ENCODE measurements around the gene TBC1D8.

TBC1D8 gene

GRCh38 chr2:100989666-100990065, 161.5 kb downstream of the TBC1D8 start:
- no peak overlapping the region for H3K27ac Mint-ChIP-seq
- H3K36me3 Mint-ChIP-seq = no peaks in the 10 kb centered on the region
- H3K4me1 Mint-ChIP-seq (ENCODE audit: low read depth) = peaks cover 2% of the 10 kb centered on the region
- no peak overlapping the region for H3K4me3 Mint-ChIP-seq
- H3K9me3 Mint-ChIP-seq (ENCODE audit: low read depth) = no peaks in the 10 kb centered on the region
- no peaks in the 10 kb centered on the region for H3K27me3 Mint-ChIP-seq

- Mint-ChIP-seq H3K36me3 (no peaks in the 10 kb centered on the region), H3K9me3 (ENCODE audit: low read depth) (no peaks in the 10 kb centered on the region)
These were observed 162.4 kb downstream of the TBC1D8 start for GRCh38 chr2:100988630-100989417.

GRCh38 chr2:100987974-100988373, 163.2 kb downstream of the TBC1D8 start:
- Mint-ChIP-seq H3K4me1 (ENCODE audit: low read depth) (peaks cover 2% of the 10 kb centered on the region), H3K4me3 (no peak overlapping the region), H3K9me3 (ENCODE audit: low read depth) (no peaks in the 10 kb centered on the region), H3K36me3 (no peaks in the 10 kb centered on the region), H3K27me3 (no peaks in the 10 kb centered on the region), H3K27ac (no peak overlapping the region)

More at GRCh38 chr2:100988630-100989417, 162.4 kb downstream of the TBC1D8 start:
- Mint-ChIP-seq H3K4me3 (no peak overlapping the region), H3K27ac (no peak overlapping the region), H3K27me3 (no peaks in the 10 kb centered on the region), H3K4me1 (ENCODE audit: low read depth) (peaks cover 2% of the 10 kb centered on the region)

GRCh38 chr2:100987536-100987935, 163.6 kb downstream of the TBC1D8 start:
- H3K9me3 Mint-ChIP-seq (ENCODE audit: low read depth) = no peaks in the 10 kb centered on the region
- peaks cover 2% of the 10 kb centered on the region for H3K4me1 Mint-ChIP-seq (ENCODE audit: low read depth)
- H3K27ac Mint-ChIP-seq = no peak overlapping the region

GRCh38 chr2:100986157-100986556, 165.0 kb downstream of the TBC1D8 start:
- H3K9me3 Mint-ChIP-seq (ENCODE audit: low read depth) = no peaks in the 10 kb centered on the region
- no peak overlapping the region for H3K27ac Mint-ChIP-seq
- H3K4me3 Mint-ChIP-seq = no peak overlapping the region
- no peaks in the 10 kb centered on the region for H3K4me1 Mint-ChIP-seq (ENCODE audit: low read depth)
- no peaks in the 10 kb centered on the region for H3K36me3 Mint-ChIP-seq
- no peaks in the 10 kb centered on the region for H3K27me3 Mint-ChIP-seq

More at GRCh38 chr2:100987536-100987935, 163.6 kb downstream of the TBC1D8 start:
- H3K36me3 Mint-ChIP-seq = no peaks in the 10 kb centered on the region
- no peaks in the 10 kb centered on the region for H3K27me3 Mint-ChIP-seq
- no peak overlapping the region for H3K4me3 Mint-ChIP-seq

- no peaks in the 10 kb centered on the region for H3K27me3 Mint-ChIP-seq
- no peaks in the 10 kb centered on the region for H3K9me3 Mint-ChIP-seq (ENCODE audit: low read depth)
- no peaks in the 10 kb centered on the region for H3K36me3 Mint-ChIP-seq
- H3K27ac Mint-ChIP-seq = no peak overlapping the region
- no peaks in the 10 kb centered on the region for H3K4me1 Mint-ChIP-seq (ENCODE audit: low read depth)
- no peak overlapping the region for H3K4me3 Mint-ChIP-seq
These were observed 166.3 kb downstream of the TBC1D8 start for GRCh38 chr2:100984892-100985307.

GRCh38 chr2:100983684-100984310, 167.4 kb downstream of the TBC1D8 start:
- Mint-ChIP-seq H3K27ac (no peak overlapping the region), H3K4me3 (no peak overlapping the region), H3K9me3 (ENCODE audit: low read depth) (no peaks in the 10 kb centered on the region), H3K36me3 (no peaks in the 10 kb centered on the region), H3K4me1 (ENCODE audit: low read depth) (no peaks in the 10 kb centered on the region), H3K27me3 (no peaks in the 10 kb centered on the region)

GRCh38 chr2:100983201-100983600, 168.0 kb downstream of the TBC1D8 start:
- H3K4me1 Mint-ChIP-seq (ENCODE audit: low read depth) = no peaks in the 10 kb centered on the region
- no peaks in the 10 kb centered on the region for H3K36me3 Mint-ChIP-seq
- H3K27me3 Mint-ChIP-seq = no peaks in the 10 kb centered on the region
- no peak overlapping the region for H3K27ac Mint-ChIP-seq
- no peak overlapping the region for H3K4me3 Mint-ChIP-seq
- no peaks in the 10 kb centered on the region for H3K9me3 Mint-ChIP-seq (ENCODE audit: low read depth)

GRCh38 chr2:100982431-100982861, 168.7 kb downstream of the TBC1D8 start:
- Mint-ChIP-seq H3K27ac (no peak overlapping the region), H3K4me3 (no peak overlapping the region), H3K36me3 (no peaks in the 10 kb centered on the region), H3K4me1 (ENCODE audit: low read depth) (no peaks in the 10 kb centered on the region), H3K9me3 (ENCODE audit: low read depth) (no peaks in the 10 kb centered on the region), H3K27me3 (no peaks in the 10 kb centered on the region)

GRCh38 chr2:100981011-100981410, 170.2 kb downstream of the TBC1D8 start:
- no peaks in the 10 kb centered on the region for H3K4me1 Mint-ChIP-seq (ENCODE audit: low read depth)
- H3K4me3 Mint-ChIP-seq = no peak overlapping the region
- H3K36me3 Mint-ChIP-seq = no peaks in the 10 kb centered on the region
- H3K27me3 Mint-ChIP-seq = no peaks in the 10 kb centered on the region
- H3K27ac Mint-ChIP-seq = no peak overlapping the region
- H3K9me3 Mint-ChIP-seq (ENCODE audit: low read depth) = no peaks in the 10 kb centered on the region

- no peaks in the 10 kb centered on the region for H3K36me3 Mint-ChIP-seq
- H3K27ac Mint-ChIP-seq = no peak overlapping the region
- no peaks in the 10 kb centered on the region for H3K9me3 Mint-ChIP-seq (ENCODE audit: low read depth)
- H3K27me3 Mint-ChIP-seq = no peaks in the 10 kb centered on the region
- H3K4me3 Mint-ChIP-seq = no peak overlapping the region
- H3K4me1 Mint-ChIP-seq (ENCODE audit: low read depth) = no peaks in the 10 kb centered on the region
These were observed 171.1 kb downstream of the TBC1D8 start for GRCh38 chr2:100980046-100980445.

- Mint-ChIP-seq H3K36me3 (no peaks in the 10 kb centered on the region), H3K27me3 (no peaks in the 10 kb centered on the region), H3K9me3 (ENCODE audit: low read depth) (no peaks in the 10 kb centered on the region), H3K27ac (no peak overlapping the region), H3K4me3 (no peak overlapping the region), H3K4me1 (ENCODE audit: low read depth) (no peaks in the 10 kb centered on the region)
These were observed 172.5 kb downstream of the TBC1D8 start for GRCh38 chr2:100978582-100979191.

- Mint-ChIP-seq H3K4me1 (ENCODE audit: low read depth) (no peaks in the 10 kb centered on the region), H3K27ac (no peak overlapping the region), H3K4me3 (no peak overlapping the region), H3K27me3 (no peaks in the 10 kb centered on the region), H3K9me3 (ENCODE audit: low read depth) (no peaks in the 10 kb centered on the region), H3K36me3 (no peaks in the 10 kb centered on the region)
These were observed 173.7 kb downstream of the TBC1D8 start for GRCh38 chr2:100977511-100977910.

GRCh38 chr2:100976645-100977391, 174.4 kb downstream of the TBC1D8 start:
- H3K9me3 Mint-ChIP-seq (ENCODE audit: low read depth) = no peaks in the 10 kb centered on the region
- H3K27ac Mint-ChIP-seq = no peak overlapping the region
- no peaks in the 10 kb centered on the region for H3K27me3 Mint-ChIP-seq
- no peak overlapping the region for H3K4me3 Mint-ChIP-seq
- H3K36me3 Mint-ChIP-seq = no peaks in the 10 kb centered on the region
- H3K4me1 Mint-ChIP-seq (ENCODE audit: low read depth) = no peaks in the 10 kb centered on the region

- Mint-ChIP-seq H3K4me3 (no peak overlapping the region), H3K27ac (no peak overlapping the region), H3K36me3 (no peaks in the 10 kb centered on the region), H3K27me3 (no peaks in the 10 kb centered on the region), H3K4me1 (ENCODE audit: low read depth) (no peaks in the 10 kb centered on the region), H3K9me3 (ENCODE audit: low read depth) (no peaks in the 10 kb centered on the region)
These were observed 175.1 kb downstream of the TBC1D8 start for GRCh38 chr2:100976061-100976460.
